Measurements from ENCODE around the gene ELP5.
A peak's percentile ranks its signal among the peaks of the same experiment; 100 is the strongest.

Gene ELP5

DNA sequence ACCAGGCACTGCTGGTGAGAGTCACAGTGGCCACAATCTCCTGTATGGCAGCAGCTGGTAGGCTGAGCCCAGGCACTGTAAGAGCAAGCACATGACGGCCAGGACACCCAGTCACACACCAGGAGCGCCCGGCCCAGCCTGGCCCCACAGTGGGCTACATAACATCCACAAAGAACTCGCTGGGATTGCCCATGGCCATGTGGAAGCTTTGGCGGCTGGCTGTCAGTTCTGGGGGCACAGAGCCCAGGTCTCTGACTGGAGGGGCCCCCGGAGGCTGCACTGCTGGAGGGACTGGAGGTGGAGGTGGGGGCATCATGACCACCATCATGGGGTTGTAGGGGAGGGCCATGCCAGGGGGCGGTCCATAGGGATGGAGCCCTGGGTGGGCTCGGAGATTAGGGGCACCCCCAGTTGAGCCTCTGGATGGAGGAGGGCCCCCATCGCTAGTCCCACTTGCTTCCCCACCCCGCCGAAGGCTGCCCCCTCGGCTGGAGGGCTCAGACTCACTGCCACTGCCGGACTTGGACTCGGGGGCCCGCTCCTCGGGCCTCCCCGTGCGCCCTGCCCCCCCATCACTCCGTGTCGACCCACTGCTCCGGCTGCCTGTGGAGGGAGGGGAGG, 26.2 kb upstream of the ELP5 start:
- Histone ChIP-seq H3K27me3 (ENCODE audit: control insufficient read depth, insufficient read depth, low read length, poor library complexity, severe bottlenecking) (no peaks in the 10 kb centered on the region), H3K36me3 (ENCODE audit: control insufficient read depth, insufficient read depth, low read length) (peaks cover 74% of the 10 kb centered on the region), H3K27ac (ENCODE audit: insufficient read depth, low read depth, low read length, poor library complexity, severe bottlenecking) (peak overlapping the region; percentile 8), H3K9me3 (ENCODE audit: control insufficient read depth, low read length) (no peaks in the 10 kb centered on the region), H3K4me1 (ENCODE audit: control insufficient read depth, insufficient read depth, low read length) (no peaks in the 10 kb centered on the region), H3K4me3 (ENCODE audit: insufficient read depth, low read depth, low read length) (no peak overlapping the region)
- 90 to 92% methylated on average over 21 of the region's 21 CpGs for WGBS, 2 experiments

DNA sequence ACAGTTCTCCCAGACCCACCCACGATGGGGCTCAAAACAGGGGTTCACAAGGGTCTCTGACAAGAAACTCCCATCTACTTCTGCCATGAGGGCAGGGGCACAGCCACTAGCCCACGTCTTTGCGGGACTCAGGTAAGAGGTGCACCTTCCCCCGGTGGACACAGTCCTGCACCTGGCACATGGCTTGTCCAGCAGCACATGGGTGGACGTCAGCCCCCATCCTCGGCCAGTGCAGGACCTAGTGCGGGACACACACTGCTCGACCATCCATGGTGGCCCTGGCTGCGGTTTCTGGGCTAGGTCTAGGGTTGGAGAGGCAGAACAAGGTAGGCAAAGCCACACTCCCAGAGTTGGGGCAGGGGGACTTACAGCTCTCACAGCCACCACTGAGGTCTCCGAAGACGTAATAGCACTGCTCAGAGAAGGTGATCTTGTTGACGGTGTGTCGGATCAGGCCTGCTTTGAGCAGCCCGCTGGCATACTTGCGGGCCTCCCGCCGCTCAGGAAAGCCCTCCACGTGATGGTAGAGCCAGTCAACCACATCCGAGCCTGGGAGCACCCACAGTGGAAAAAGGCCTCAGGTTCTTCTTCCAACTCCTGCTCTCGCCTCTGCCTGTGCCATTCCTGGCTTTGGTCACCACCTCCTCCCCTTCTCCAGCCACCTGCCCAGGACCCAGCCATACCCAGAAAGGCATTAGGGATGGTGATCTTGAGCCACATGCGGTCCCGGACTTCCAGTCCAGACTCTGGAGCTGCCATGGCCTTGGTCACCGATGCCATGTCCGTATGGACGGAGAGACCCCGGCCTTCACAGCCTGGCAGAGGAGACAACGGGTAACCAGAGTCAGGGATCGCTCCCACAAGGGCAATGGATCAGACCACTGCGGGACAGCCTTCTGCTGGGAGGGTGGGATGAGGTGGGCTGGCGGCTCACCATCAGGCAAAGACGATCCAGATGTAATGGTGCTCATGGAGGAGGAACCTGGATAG, 25.0 kb upstream of the ELP5 start:
- H3K9me3 ChIP-seq (ENCODE audit: control insufficient read depth, low read length) = no peaks in the 10 kb centered on the region
- no peaks in the 10 kb centered on the region for H3K27me3 ChIP-seq (ENCODE audit: control insufficient read depth, insufficient read depth, low read length, poor library complexity, severe bottlenecking)
- no peak overlapping the region for H3K27ac ChIP-seq (ENCODE audit: insufficient read depth, low read depth, low read length, poor library complexity, severe bottlenecking)
- peaks cover 4% of the 10 kb centered on the region for H3K4me1 ChIP-seq (ENCODE audit: control insufficient read depth, insufficient read depth, low read length)
- WGBS, 2 experiments = 96 to 97% methylated on average over 31 of the region's 31 CpGs
- peaks cover 74% of the 10 kb centered on the region for H3K36me3 ChIP-seq (ENCODE audit: control insufficient read depth, insufficient read depth, low read length)
- no peak overlapping the region for H3K4me3 ChIP-seq (ENCODE audit: insufficient read depth, low read depth, low read length)

DNA sequence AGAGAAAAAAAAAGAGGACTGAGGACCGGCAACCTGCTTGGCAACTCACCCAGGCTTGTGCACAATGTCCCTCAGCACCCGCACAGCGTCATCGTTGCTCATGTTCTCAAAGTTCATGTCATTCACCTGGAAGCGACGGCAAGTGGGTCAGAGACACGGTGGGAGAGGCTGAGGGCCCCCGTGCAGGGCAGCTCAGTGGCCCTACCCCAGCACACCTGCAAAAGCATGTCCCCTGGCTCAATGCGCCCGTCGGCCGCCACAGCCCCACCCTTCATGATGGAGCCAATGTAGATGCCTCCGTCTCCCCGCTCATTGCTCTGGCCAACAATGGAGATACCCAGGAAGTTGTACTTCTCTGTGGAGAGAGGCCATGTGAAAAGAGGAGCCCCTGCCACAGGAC, 23.1 kb upstream of the ELP5 start:
- no peak overlapping the region for H3K4me3 ChIP-seq (ENCODE audit: insufficient read depth, low read depth, low read length)
- WGBS, 2 experiments = 95 to 97% methylated on average over 14 of the region's 14 CpGs
- H3K36me3 ChIP-seq (ENCODE audit: control insufficient read depth, insufficient read depth, low read length) = peaks cover 56% of the 10 kb centered on the region
- no peaks in the 10 kb centered on the region for H3K27me3 ChIP-seq (ENCODE audit: control insufficient read depth, insufficient read depth, low read length, poor library complexity, severe bottlenecking)
- H3K4me1 ChIP-seq (ENCODE audit: control insufficient read depth, insufficient read depth, low read length) = peaks cover 9% of the 10 kb centered on the region
- no peak overlapping the region for H3K27ac ChIP-seq (ENCODE audit: insufficient read depth, low read depth, low read length, poor library complexity, severe bottlenecking)
- H3K9me3 ChIP-seq (ENCODE audit: control insufficient read depth, low read length) = no peaks in the 10 kb centered on the region

DNA sequence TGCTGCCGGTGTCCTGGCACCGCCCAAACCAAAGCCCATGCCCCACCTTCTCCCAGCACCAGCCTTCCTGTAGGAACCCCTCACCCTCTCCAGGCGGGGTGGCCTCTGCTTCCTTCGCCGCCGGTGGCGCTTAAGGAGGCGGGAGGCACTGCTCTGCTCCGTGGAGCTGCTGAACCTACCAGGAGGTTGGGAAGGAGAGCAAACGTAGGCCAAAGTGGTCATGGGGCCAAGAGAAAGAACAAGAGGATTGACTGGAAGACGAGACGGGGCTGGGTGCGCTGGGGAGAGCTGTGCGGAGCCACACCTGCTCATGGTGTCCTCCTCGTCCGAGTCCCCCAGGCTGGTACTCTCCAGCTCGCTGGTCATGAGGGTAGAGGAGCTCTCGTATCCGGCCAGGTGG, 22.5 kb upstream of the ELP5 start:
- 96 to 97% methylated on average over 19 of the region's 19 CpGs for WGBS, 2 experiments
- H3K36me3 ChIP-seq (ENCODE audit: control insufficient read depth, insufficient read depth, low read length) = peaks cover 52% of the 10 kb centered on the region
- H3K4me1 ChIP-seq (ENCODE audit: control insufficient read depth, insufficient read depth, low read length) = peaks cover 9% of the 10 kb centered on the region

DNA sequence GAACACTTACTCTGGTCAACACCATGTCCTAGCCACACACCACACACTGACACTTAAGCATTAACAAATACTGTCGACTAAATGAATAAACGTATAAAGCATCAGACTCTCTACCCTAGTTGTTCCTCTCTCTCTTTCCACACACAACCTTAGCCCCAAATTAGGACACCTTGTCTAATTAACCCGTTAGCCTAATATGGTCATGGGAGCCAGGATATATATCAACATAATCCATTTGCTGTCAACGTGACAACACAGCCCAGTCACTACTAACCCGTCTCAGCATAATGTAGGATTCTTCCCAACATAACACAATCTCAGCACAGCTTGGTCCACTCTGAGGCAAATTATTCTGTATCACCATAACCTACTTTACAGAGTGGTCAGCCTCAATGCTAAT, 19.9 kb upstream of the ELP5 start:
- Histone ChIP-seq H3K27ac (ENCODE audit: insufficient read depth, low read depth, low read length, poor library complexity, severe bottlenecking) (no peak overlapping the region), H3K4me3 (ENCODE audit: insufficient read depth, low read depth, low read length) (peak overlapping the region; percentile 0), H3K27me3 (ENCODE audit: control insufficient read depth, insufficient read depth, low read length, poor library complexity, severe bottlenecking) (no peaks in the 10 kb centered on the region), H3K9me3 (ENCODE audit: control insufficient read depth, low read length) (no peaks in the 10 kb centered on the region), H3K36me3 (ENCODE audit: control insufficient read depth, insufficient read depth, low read length) (peaks cover 48% of the 10 kb centered on the region), H3K4me1 (ENCODE audit: control insufficient read depth, insufficient read depth, low read length) (peaks cover 14% of the 10 kb centered on the region)
- 93 to 95% methylated on average over 5 of the region's 5 CpGs for WGBS, 2 experiments

More for the DNA sequence above, 22.5 kb upstream of the ELP5 start:
- Histone ChIP-seq H3K27ac (ENCODE audit: insufficient read depth, low read depth, low read length, poor library complexity, severe bottlenecking) (no peak overlapping the region), H3K27me3 (ENCODE audit: control insufficient read depth, insufficient read depth, low read length, poor library complexity, severe bottlenecking) (no peaks in the 10 kb centered on the region), H3K4me3 (ENCODE audit: insufficient read depth, low read depth, low read length) (no peak overlapping the region), H3K9me3 (ENCODE audit: control insufficient read depth, low read length) (no peaks in the 10 kb centered on the region)

DNA sequence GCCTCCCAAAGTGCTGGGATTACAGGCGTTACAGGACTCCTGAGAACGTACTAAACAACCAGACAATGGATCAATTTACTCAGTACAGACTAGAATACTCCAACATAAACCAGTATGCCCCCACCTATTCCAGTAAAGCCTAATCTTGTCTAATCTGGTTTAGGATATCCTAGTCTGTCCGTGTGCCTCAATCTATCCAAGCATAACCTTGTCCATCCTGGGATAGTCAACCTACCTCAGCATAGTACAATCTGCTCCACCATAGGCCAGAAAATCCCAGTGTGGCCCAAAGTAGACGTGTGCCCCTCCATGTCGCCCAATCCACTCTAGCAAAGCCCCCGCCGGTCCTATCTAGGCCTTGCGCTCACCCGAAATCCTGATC, 18.3 kb upstream of the ELP5 start:
- 1 to 2% methylated on average over 9 of the region's 9 CpGs for WGBS, 2 experiments
- Histone ChIP-seq H3K36me3 (ENCODE audit: control insufficient read depth, insufficient read depth, low read length) (peaks cover 34% of the 10 kb centered on the region), H3K4me1 (ENCODE audit: control insufficient read depth, insufficient read depth, low read length) (peaks cover 19% of the 10 kb centered on the region)

DNA sequence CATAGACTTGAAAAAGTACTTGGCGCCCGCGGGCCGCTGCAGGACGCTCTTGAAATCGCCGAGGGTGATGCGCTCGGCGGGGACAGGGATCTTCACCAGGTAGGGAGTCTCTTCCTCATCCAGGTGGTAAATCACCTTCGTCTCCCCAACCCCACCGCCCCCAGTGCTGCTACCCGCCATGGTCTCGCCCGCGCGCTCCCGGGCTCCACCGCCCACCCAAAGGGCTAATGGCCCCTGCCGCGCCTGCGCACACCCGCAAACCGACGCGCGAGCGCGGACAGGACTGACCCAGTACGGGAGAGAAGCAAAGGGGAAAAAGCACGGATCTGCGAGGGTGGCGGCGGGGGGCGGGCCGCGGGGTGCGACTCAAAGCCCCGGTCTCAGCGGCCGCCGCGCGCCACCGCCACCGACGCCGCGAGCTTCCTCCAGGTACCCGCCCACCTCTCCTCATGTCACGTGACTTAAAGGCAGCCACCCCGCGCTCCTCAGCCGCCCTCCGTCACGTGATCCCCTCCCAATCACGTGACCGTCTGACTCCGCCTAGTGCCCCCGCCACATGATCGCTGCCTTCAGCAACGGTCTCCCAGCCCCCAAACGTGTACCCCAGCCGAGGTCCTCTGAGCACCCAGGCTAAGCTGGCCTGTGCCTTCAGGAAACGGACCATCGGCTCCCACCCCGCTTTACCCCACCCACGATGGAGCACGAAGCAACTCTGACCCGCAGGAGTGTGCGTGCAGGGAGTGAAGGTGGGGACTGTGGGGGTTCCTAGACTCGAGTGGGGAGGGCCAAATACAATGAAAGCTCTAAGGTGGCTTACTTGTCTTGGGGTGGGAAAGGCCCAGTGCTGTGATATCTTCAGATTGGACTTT, 17.7 kb upstream of the ELP5 start, which contains the start of gene DVL2:
TSS of gene DVL2 (minus strand) at position 435 of the 869 bp plus-strand sequence. CDS start at position 180, 255 bp downstream.
- H3K27ac ChIP-seq (ENCODE audit: insufficient read depth, low read depth, low read length, poor library complexity, severe bottlenecking) = peak within 1 kb of the TSS; percentile 88
- WGBS, 2 experiments = 2 to 3% methylated on average over 72 of the region's 72 CpGs
- H3K27me3 ChIP-seq (ENCODE audit: control insufficient read depth, insufficient read depth, low read length, poor library complexity, severe bottlenecking) = no peaks in the 10 kb centered on the region
- no peaks in the 10 kb centered on the region for H3K9me3 ChIP-seq (ENCODE audit: control insufficient read depth, low read length)
- H3K4me1 ChIP-seq (ENCODE audit: control insufficient read depth, insufficient read depth, low read length) = peaks cover 19% of the 10 kb centered on the region
- peak within 1 kb of the TSS; percentile 95 for H3K4me3 ChIP-seq (ENCODE audit: insufficient read depth, low read depth, low read length)
- peaks cover 28% of the 10 kb centered on the region for H3K36me3 ChIP-seq (ENCODE audit: control insufficient read depth, insufficient read depth, low read length)

More for the DNA sequence above, 18.3 kb upstream of the ELP5 start:
- peak overlapping the region; percentile 95 for H3K4me3 ChIP-seq (ENCODE audit: insufficient read depth, low read depth, low read length)
- no peaks in the 10 kb centered on the region for H3K9me3 ChIP-seq (ENCODE audit: control insufficient read depth, low read length)
- H3K27ac ChIP-seq (ENCODE audit: insufficient read depth, low read depth, low read length, poor library complexity, severe bottlenecking) = peak overlapping the region; percentile 88
- H3K27me3 ChIP-seq (ENCODE audit: control insufficient read depth, insufficient read depth, low read length, poor library complexity, severe bottlenecking) = no peaks in the 10 kb centered on the region

DNA sequence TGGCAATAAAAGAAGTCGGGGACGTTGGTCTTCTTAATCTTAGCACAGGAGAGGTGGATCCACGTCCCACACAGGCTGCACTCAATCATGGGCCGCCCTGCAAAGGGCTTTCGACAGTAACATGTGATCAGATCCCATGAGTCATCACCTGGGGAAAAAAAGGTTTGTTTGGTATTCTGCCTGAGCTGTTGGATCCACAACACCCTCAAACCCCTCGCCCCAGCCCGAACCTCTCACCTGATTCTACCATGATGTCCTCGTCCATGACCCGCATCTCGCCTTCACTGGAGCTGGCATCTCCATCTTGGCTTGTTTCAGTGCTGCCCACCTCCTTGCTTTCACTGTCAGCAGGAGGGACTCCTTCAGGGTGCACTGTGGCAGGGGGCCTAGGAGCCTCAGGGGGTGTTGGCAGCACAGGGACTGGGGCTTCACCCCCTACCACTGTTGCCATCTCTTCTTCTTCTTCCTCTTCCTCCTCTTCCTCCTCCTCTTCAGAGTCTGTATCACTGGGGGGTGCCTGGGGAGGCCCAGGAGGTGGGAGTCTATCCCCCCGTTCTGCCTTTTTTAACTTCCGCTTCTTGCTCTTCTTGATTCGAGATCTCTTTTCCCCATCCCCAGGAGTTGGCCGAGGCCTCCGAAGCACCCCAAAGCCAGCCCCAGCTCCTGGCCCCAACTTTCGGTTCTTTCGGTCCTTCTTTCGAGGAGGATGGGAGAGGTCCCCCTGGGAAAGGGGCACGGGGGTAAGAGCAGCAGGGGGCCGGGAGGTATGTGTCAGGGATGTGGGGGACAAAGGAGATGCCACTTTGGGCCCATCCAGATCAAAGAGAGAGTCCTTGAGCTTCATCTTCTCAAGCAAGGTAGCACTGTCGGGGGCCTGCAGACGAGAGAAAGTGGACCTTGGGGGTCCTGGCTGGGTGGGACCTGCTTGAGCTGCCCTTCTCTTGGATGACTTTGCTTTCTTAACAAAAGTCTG, 16.0 kb upstream of the ELP5 start:
- H3K4me3 ChIP-seq (ENCODE audit: insufficient read depth, low read depth, low read length) = no peak overlapping the region
- 92% methylated on average over 22 of the region's 22 CpGs for WGBS, 2 experiments
- peaks cover 22% of the 10 kb centered on the region for H3K36me3 ChIP-seq (ENCODE audit: control insufficient read depth, insufficient read depth, low read length)
- no peaks in the 10 kb centered on the region for H3K9me3 ChIP-seq (ENCODE audit: control insufficient read depth, low read length)
- H3K27ac ChIP-seq (ENCODE audit: insufficient read depth, low read depth, low read length, poor library complexity, severe bottlenecking) = no peak overlapping the region
- peaks cover 21% of the 10 kb centered on the region for H3K4me1 ChIP-seq (ENCODE audit: control insufficient read depth, insufficient read depth, low read length)
- H3K27me3 ChIP-seq (ENCODE audit: control insufficient read depth, insufficient read depth, low read length, poor library complexity, severe bottlenecking) = no peaks in the 10 kb centered on the region

DNA sequence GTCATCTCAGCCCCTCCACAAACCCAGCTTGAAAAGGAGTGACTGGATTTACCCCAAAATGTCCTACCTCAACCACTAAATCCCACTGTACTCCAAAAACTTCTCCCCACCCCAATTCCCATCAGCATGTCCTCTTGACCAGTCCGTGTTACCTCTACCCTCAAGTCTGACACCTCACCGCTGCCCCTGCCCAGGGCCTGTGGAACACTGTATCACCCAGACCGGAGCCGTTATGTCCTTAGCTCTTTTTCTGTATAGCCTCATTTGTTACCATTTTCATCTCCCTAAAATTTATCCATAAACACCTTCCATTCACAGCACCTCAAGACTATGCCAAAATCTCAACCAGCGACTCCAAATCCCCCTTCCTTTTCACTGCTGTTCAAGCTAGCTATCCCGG, 15.2 kb upstream of the ELP5 start:
- WGBS, 2 experiments = 92 to 93% methylated on average over 6 of the region's 6 CpGs
- Histone ChIP-seq H3K4me1 (ENCODE audit: control insufficient read depth, insufficient read depth, low read length) (peaks cover 22% of the 10 kb centered on the region), H3K36me3 (ENCODE audit: control insufficient read depth, insufficient read depth, low read length) (peaks cover 22% of the 10 kb centered on the region), H3K27ac (ENCODE audit: insufficient read depth, low read depth, low read length, poor library complexity, severe bottlenecking) (no peak overlapping the region), H3K27me3 (ENCODE audit: control insufficient read depth, insufficient read depth, low read length, poor library complexity, severe bottlenecking) (no peaks in the 10 kb centered on the region), H3K9me3 (ENCODE audit: control insufficient read depth, low read length) (no peaks in the 10 kb centered on the region), H3K4me3 (ENCODE audit: insufficient read depth, low read depth, low read length) (peak overlapping the region; percentile 70)
